Stimulated activated CD8-positive, alpha-beta memory T cell treated with anti-CD3 and anti-CD28 coated beads, Interleukin-4, amount 100 ng/mL, for 4 hours (primary cell): ENCODE results near the gene STRN.
"Not testable (repeated sequence)": the region's sequence is repeated elsewhere in the genome, so short reads cannot be mapped to it uniquely, and the experiment has no call there.

Source experiments
- DNase-seq, 2 donors: peaks; one replicate each; pipeline ENCODE4 v3.0.0-alpha.2; 2020; ENCODE audit warnings: low read depth in 2 of 2, low spot score in 1 of 2

Gene STRN

GRCh38 chr2:36966370-36967235, at the start of gene STRN:
Gene STRN (minus strand): TSS chr2:36966536. CDS start chr2:36966463, 73 bp downstream.
- peak; percentile 88 to 95 for DNase-seq

- no peak for DNase-seq
Observed at GRCh38 chr2:37013315-37013641, 46.9 kb upstream of the STRN start.

GRCh38 chr2:37011130-37011529, 44.8 kb upstream of the STRN start:
- DNase-seq = no peak

- DNase-seq = no peak
Observed at GRCh38 chr2:37005118-37005868, 39.0 kb upstream of the STRN start.

- DNase-seq = no peak
Observed at GRCh38 chr2:37000988-37001556, 34.7 kb upstream of the STRN start.

- no peak for DNase-seq
Observed at GRCh38 chr2:37000318-37000717, 34.0 kb upstream of the STRN start.

- not testable (repeated sequence) for DNase-seq
Observed at GRCh38 chr2:36999416-36999815, 33.1 kb upstream of the STRN start.

- DNase-seq = no peak
Observed at GRCh38 chr2:36993841-36994620, 27.7 kb upstream of the STRN start.

- DNase-seq = no peak
Observed at GRCh38 chr2:36988008-36988407, 21.7 kb upstream of the STRN start.

GRCh38 chr2:36982467-36982866, 16.1 kb upstream of the STRN start:
- DNase-seq = no peak

- DNase-seq = no peak
Observed at GRCh38 chr2:36981911-36982310, 15.6 kb upstream of the STRN start.

GRCh38 chr2:36979007-36979406, 12.7 kb upstream of the STRN start:
- DNase-seq = not testable (repeated sequence)

GRCh38 chr2:36976065-36976464, 9.7 kb upstream of the STRN start:
- DNase-seq = no peak

GRCh38 chr2:36975306-36975705, 9.0 kb upstream of the STRN start:
- no peak for DNase-seq

GRCh38 chr2:36973320-36973719, 7.0 kb upstream of the STRN start:
- DNase-seq = no peak

GRCh38 chr2:36971990-36972389, 5.7 kb upstream of the STRN start:
- DNase-seq = no peak

- DNase-seq = no peak
Observed at GRCh38 chr2:36967236-36967876, 1.0 kb upstream of the STRN start.

GRCh38 chr2:36965751-36966369, 476 bp downstream of the STRN start:
- DNase-seq = peak in 1 of 2 donors; percentile 13

GRCh38 chr2:36965206-36965605, 1.1 kb downstream of the STRN start:
- no peak for DNase-seq

- no peak for DNase-seq
Observed at GRCh38 chr2:36964496-36965058, 1.8 kb downstream of the STRN start.
